GM23338 (cell line): ENCODE data around the gene ANTXR1. TPM values are rescaled to one million over a fixed set of nuclear protein-coding genes. Genes with fewer than 3 reads are reported as not detected.

Source experiments
- ATAC-seq: fragments of 200-7000 bp; cut with Tn5 transposase; 3 replicates; pipeline ENCODE4 v1.9.1; 2020
- DNase-seq: peaks from one replicate; pipeline ENCODE4 v3.0.0-alpha.2; 2015; ENCODE audit warnings: low spot score
- H2AFZ ChIP-seq: fragments of 200-600 bp; sonication (generic); 2 replicates; pipeline ENCODE4 v1.8.0; 2016; ENCODE audit warnings: antibody characterized with exemption, mild to moderate bottlenecking, moderate library complexity
- H3F3A ChIP-seq: fragments of 200-600 bp; sonication (generic); replicated peaks from 2 replicates; pipeline ENCODE4 v1.8.0; 2017; ENCODE audit warnings: antibody characterized with exemption, mixed run types, low read depth
- H3K27ac ChIP-seq: fragments of 200-600 bp; sonication (generic); 2 replicates; pipeline ENCODE4 v1.6.1; 2016; ENCODE audit warnings: low read depth
- H3K27me3 ChIP-seq: fragments of 200-600 bp; sonication (generic); 2 replicates; pipeline ENCODE4 v1.8.0; 2016; ENCODE audit warnings: mild to moderate bottlenecking, mixed run types, moderate library complexity; ENCODE audit not compliant: insufficient read depth
- H3K36me3 ChIP-seq: fragments of 200-600 bp; sonication (generic); 2 replicates; pipeline ENCODE4 v1.8.0; 2016; ENCODE audit warnings: mild to moderate bottlenecking; ENCODE audit not compliant: insufficient read depth
- H3K4me1 ChIP-seq: fragments of 200-600 bp; sonication (generic); 2 replicates; pipeline ENCODE4 v1.8.0; 2016; ENCODE audit warnings: mild to moderate bottlenecking, moderate library complexity; ENCODE audit not compliant: insufficient read depth
- H3K4me2 ChIP-seq: fragments of 200-600 bp; sonication (generic); 2 replicates; pipeline ENCODE4 v1.7.1; 2017; ENCODE audit warnings: mixed run types
- H3K4me3 ChIP-seq: fragments of 200-600 bp; sonication (generic); 2 replicates; pipeline ENCODE4 v1.6.1; 2016; ENCODE audit warnings: mixed run types
- H3K79me2 ChIP-seq: fragments of 200-600 bp; sonication (generic); replicated peaks from 2 replicates; pipeline ENCODE4 v1.8.0; 2017; ENCODE audit warnings: mild to moderate bottlenecking; ENCODE audit not compliant: insufficient read depth
- H3K9me2 ChIP-seq: fragments of 200-600 bp; sonication (generic); 2 replicates; pipeline ENCODE4 v1.8.0; 2017; ENCODE audit not compliant: insufficient read depth
- H4K20me1 ChIP-seq: fragments of 200-600 bp; sonication (generic); replicated peaks from 2 replicates; pipeline ENCODE4 v1.8.0; 2017; ENCODE audit warnings: mild to moderate bottlenecking; ENCODE audit not compliant: insufficient read depth
- H3K27ac Mint-ChIP-seq: 2 replicates; pipeline ENCODE4 v1.8.0; 2020; ENCODE audit warnings: inconsistent platforms, mild to moderate bottlenecking, moderate library complexity, mixed read lengths
- H3K27me3 Mint-ChIP-seq: 3 replicates; pipeline ENCODE4 v1.8.0; 2022; ENCODE audit warnings: low read depth, mild to moderate bottlenecking, moderate library complexity, mixed read lengths, inconsistent platforms; ENCODE audit not compliant: insufficient read depth, poor library complexity
- H3K36me3 Mint-ChIP-seq: 3 replicates; pipeline ENCODE4 v1.8.0; 2021; ENCODE audit warnings: low read depth, mild to moderate bottlenecking, inconsistent platforms, moderate library complexity, mixed read lengths
- H3K4me1 Mint-ChIP-seq: 3 replicates; pipeline ENCODE4 v1.8.0; 2020; ENCODE audit warnings: mild to moderate bottlenecking, inconsistent platforms, mixed read lengths
- H3K4me3 Mint-ChIP-seq: 3 replicates; pipeline ENCODE4 v1.8.0; 2021; ENCODE audit warnings: moderate library complexity, mild to moderate bottlenecking, inconsistent platforms, mixed read lengths
- H3K9me3 Mint-ChIP-seq: 3 replicates; pipeline ENCODE4 v1.8.0; 2020; ENCODE audit warnings: moderate library complexity, mild to moderate bottlenecking, inconsistent platforms, mixed read lengths
- CREB1 ChIP-seq: fragments of 250-450 bp; sonication (Bioruptor Pico); IDR thresholded peaks from 2 replicates; pipeline ENCODE4 v1.5.0; 2020; ENCODE audit warnings: low read depth, mild to moderate bottlenecking, moderate library complexity
- EZH2 ChIP-seq: fragments of 200-600 bp; sonication (generic); IDR thresholded peaks from one replicate; pipeline ENCODE4 v1.8.0; 2017; ENCODE audit warnings: antibody characterized with exemption, mild to moderate bottlenecking, low read depth; ENCODE audit not compliant: unreplicated experiment
- JUNB ChIP-seq: IDR thresholded peaks from one replicate; pipeline ENCODE4 v1.6.1; 2016; ENCODE audit warnings: antibody characterized with exemption; ENCODE audit not compliant: unreplicated experiment
- NANOG ChIP-seq: IDR thresholded peaks from 2 replicates; pipeline ENCODE4 v1.6.1; 2016; ENCODE audit warnings: antibody characterized with exemption, borderline replicate concordance
- REST ChIP-seq: IDR thresholded peaks from one replicate; pipeline ENCODE4 v1.6.1; 2018; ENCODE audit warnings: antibody characterized with exemption; ENCODE audit not compliant: unreplicated experiment
- ZNF114 ChIP-seq: fragments of 250-450 bp; sonication (Bioruptor Pico); IDR thresholded peaks from 2 replicates; pipeline ENCODE4 v1.5.0; 2020; ENCODE audit warnings: mild to moderate bottlenecking, moderate library complexity
- ZNF331 ChIP-seq: fragments of 250-450 bp; sonication (Bioruptor Pico); IDR thresholded peaks from 2 replicates; pipeline ENCODE4 v1.5.0; 2020; ENCODE audit warnings: low read depth, mild to moderate bottlenecking, moderate library complexity
- ZNF462 ChIP-seq: fragments of 250-450 bp; sonication (Bioruptor Pico); IDR thresholded peaks from 2 replicates; pipeline ENCODE4 v1.5.0; 2020; ENCODE audit warnings: mild to moderate bottlenecking, moderate library complexity
- polyA plus RNA-seq: library from polyadenylated mRNA; unstranded; fragments of >200 nt; fragmentation: Nextera tagmentation; extraction: Ambion mirVana; gene quantifications from 2 replicates; pipeline ENCODE4 v1.2.1, GENCODE V29; 2016
- total RNA-seq: library from RNA; depleted of rRNA; stranded (reverse); fragments of >200 nt; shearing (Covaris generic); gene quantifications from 2 replicates; pipeline ENCODE4 v1.2.3, GENCODE V29; 2014

The ANTXR1 gene
- total and polyA plus RNA-seq, 2 experiments from 2014 or later, result 16.1 to 23.1 TPM

GRCh38 chr2:69065735-69066336, 52.9 kb downstream of the ANTXR1 start:
- no peaks in the 10 kb centered on the region for H3K27me3 ChIP-seq
- H3K4me1 Mint-ChIP-seq, result peaks cover 2% of the 10 kb centered on the region; the same call in 1 of the 3 replicates

GRCh38 chr2:69067026-69067630, 54.1 kb downstream of the ANTXR1 start:
- Histone ChIP-seq H3K79me2 (no peaks in the 10 kb centered on the region), H3K4me1 (no peaks in the 10 kb centered on the region), H3K4me2 (no peak overlapping the region), H4K20me1 (no peaks in the 10 kb centered on the region; the same call in 1 of the 2 replicates), H3F3A (no peaks in the 10 kb centered on the region), H3K27ac (no peak overlapping the region), H3K9me2 (0 out of 2 replicates have a peak, but pooled peaks cover 5% of the 10 kb centered on the region), H2AFZ (no peak overlapping the region), H3K36me3 (no peaks in the 10 kb centered on the region), H3K4me3 (no peak overlapping the region), H3K27me3 (no peaks in the 10 kb centered on the region)
- no peak for ATAC-seq
- Mint-ChIP-seq H3K27me3 (no peaks in the 10 kb centered on the region), H3K36me3 (no peaks in the 10 kb centered on the region), H3K9me3 (no peaks in the 10 kb centered on the region), H3K27ac (no peak overlapping the region), H3K4me1 (no peaks in the 10 kb centered on the region; the same call in 2 of the 3 replicates), H3K4me3 (no peak overlapping the region)
- DNase-seq, result no peak
- TF ChIP-seq JUNB (no peak), ZNF462 (CRISPR knock-in tag) (no peak), NANOG (no peak), REST (no peak)

More at GRCh38 chr2:69065735-69066336, 52.9 kb downstream of the ANTXR1 start:
- TF ChIP-seq ZNF114 (CRISPR knock-in tag) (no peak), ZNF331 (CRISPR knock-in tag) (no peak), EZH2 (no peak), NANOG (no peak), JUNB (no peak), CREB1 (CRISPR knock-in tag) (no peak)
- H3K27ac ChIP-seq, result no peak overlapping the region
- no peak overlapping the region for H3K4me3 ChIP-seq
- Mint-ChIP-seq H3K4me3 (no peak overlapping the region), H3K36me3 (no peaks in the 10 kb centered on the region), H3K27ac (no peak overlapping the region), H3K27me3 (no peaks in the 10 kb centered on the region), H3K9me3 (no peaks in the 10 kb centered on the region)
- H3F3A ChIP-seq, result no peaks in the 10 kb centered on the region
- H3K4me2 ChIP-seq, result no peak overlapping the region
- ATAC-seq (no peak), DNase-seq (no peak)
- no peaks in the 10 kb centered on the region; the same call in 1 of the 2 replicates for H4K20me1 ChIP-seq
- H3K4me1 ChIP-seq, result no peaks in the 10 kb centered on the region
- H3K9me2 ChIP-seq, result 0 out of 2 replicates have a peak, but pooled peaks cover 5% of the 10 kb centered on the region
- H3K79me2 ChIP-seq, result no peaks in the 10 kb centered on the region
- H3K36me3 ChIP-seq, result no peaks in the 10 kb centered on the region
- H2AFZ ChIP-seq, result no peak overlapping the region
